OCI-LY1 (cell line): Measurements from ENCODE around the gene SPATA17.

Source experiments
- H2AFZ ChIP-seq: fragments of 200-600 bp; sonication (generic), shearing (Covaris generic); 2 replicates; pipeline ENCODE4 v1.6.0; 2014; ENCODE audit warnings: antibody characterized with exemption, mild to moderate bottlenecking, low read length
- H3F3A ChIP-seq: fragments of 200-600 bp; sonication (generic), shearing (Covaris generic); 2 replicates; pipeline ENCODE4 v1.6.0; 2014; ENCODE audit warnings: mild to moderate bottlenecking, antibody characterized with exemption, low read length, moderate library complexity; ENCODE audit not compliant: insufficient read depth
- H3K27ac ChIP-seq: fragments of 200-600 bp; sonication (generic); 2 replicates; pipeline ENCODE4 v1.5.1; 2014; ENCODE audit warnings: low read length, mixed run types, mild to moderate bottlenecking, low read depth; ENCODE audit not compliant: poor library complexity, severe bottlenecking
- H3K27me3 ChIP-seq: fragments of 200-600 bp; sonication (generic); 2 replicates; pipeline ENCODE4 v1.6.0; 2014; ENCODE audit warnings: antibody characterized with exemption, mild to moderate bottlenecking, low read length, moderate library complexity; ENCODE audit not compliant: insufficient read depth
- H3K36me3 ChIP-seq: fragments of 200-600 bp; sonication (generic); 2 replicates; pipeline ENCODE4 v1.6.1; 2014; ENCODE audit warnings: mild to moderate bottlenecking, antibody characterized with exemption, low read length, moderate library complexity, mixed read lengths; ENCODE audit not compliant: insufficient read depth
- H3K4me1 ChIP-seq: fragments of 200-600 bp; sonication (generic); 2 replicates; pipeline ENCODE4 v1.5.1; 2014; ENCODE audit warnings: mild to moderate bottlenecking, low read length, moderate library complexity; ENCODE audit not compliant: insufficient read depth, severe bottlenecking
- H3K4me2 ChIP-seq: fragments of 200-600 bp; sonication (generic), shearing (Covaris generic); 2 replicates; pipeline ENCODE4 v1.6.1; 2014; ENCODE audit warnings: low read length
- H3K4me3 ChIP-seq: fragments of 200-600 bp; sonication (generic); 2 replicates; pipeline ENCODE4 v1.5.1; 2014; ENCODE audit warnings: low read length, low read depth, mild to moderate bottlenecking, mixed read lengths; ENCODE audit not compliant: poor library complexity, severe bottlenecking
- H3K79me2 ChIP-seq: fragments of 200-600 bp; shearing (Covaris generic); 2 replicates; pipeline ENCODE4 v1.6.1; 2016; ENCODE audit warnings: mixed run types, low read length, mixed read lengths; ENCODE audit not compliant: insufficient read depth
- H3K9ac ChIP-seq: fragments of 200-600 bp; sonication (generic), shearing (Covaris generic); 2 replicates; pipeline ENCODE4 v1.6.1; 2014; ENCODE audit warnings: mild to moderate bottlenecking, low read length, mixed read lengths
- H3K9me2 ChIP-seq: fragments of 200-600 bp; sonication (generic), shearing (Covaris generic); 2 replicates; pipeline ENCODE4 v1.6.1; 2014; ENCODE audit warnings: low read depth, mild to moderate bottlenecking, low read length, mixed read lengths
- H3K9me3 ChIP-seq: fragments of 200-600 bp; shearing (Covaris generic); 2 replicates; pipeline ENCODE4 v1.6.1; 2014; ENCODE audit warnings: low read length, mixed read lengths
- H4K20me1 ChIP-seq: fragments of 200-600 bp; sonication (generic), shearing (Covaris generic); 2 replicates; pipeline ENCODE4 v1.6.0; 2016; ENCODE audit warnings: mild to moderate bottlenecking, low read length; ENCODE audit not compliant: insufficient read depth
- EZH2 ChIP-seq: fragments of 200-600 bp; sonication (generic), shearing (Covaris generic); IDR thresholded peaks from 2 replicates; pipeline ENCODE4 v1.8.0; 2017; ENCODE audit warnings: borderline replicate concordance, mixed run types, mild to moderate bottlenecking, antibody characterized with exemption, low read length, moderate library complexity, mixed read lengths
- TF ChIP-seq, protein P1 (sequence below): fragments of 200-600 bp; sonication (generic), shearing (Covaris generic); IDR thresholded peaks from 2 replicates; pipeline ENCODE4 v1.5.1; 2017; ENCODE audit warnings: mild to moderate bottlenecking, antibody characterized with exemption, low read length, moderate library complexity, mixed read lengths

SPATA17 gene

DNA sequence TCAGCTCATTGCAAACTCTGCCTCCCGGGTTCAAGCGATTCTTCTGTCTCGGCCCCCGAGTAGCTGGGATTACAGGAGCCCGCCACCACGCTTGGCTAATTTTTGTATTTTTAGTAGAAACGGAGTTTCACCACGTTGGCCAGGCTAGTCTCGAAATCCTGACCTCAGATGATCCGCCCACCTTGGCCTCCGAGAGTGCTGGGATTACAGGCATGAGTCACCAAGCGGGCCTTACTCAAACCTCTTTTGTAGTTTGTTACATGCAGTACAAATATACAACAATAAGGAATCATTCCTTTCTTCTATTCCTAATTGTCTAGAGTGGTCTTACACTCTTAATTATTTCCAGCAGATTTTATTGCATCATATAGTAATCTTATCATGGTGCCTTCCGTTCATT lies 16.6 kb downstream of the SPATA17 start:
- Histone ChIP-seq H3K4me2 (no peak overlapping the region), H3K9me3 (no peaks in the 10 kb centered on the region), H3K79me2 (no peaks in the 10 kb centered on the region), H3F3A (no peaks in the 10 kb centered on the region), H3K9me2 (no peaks in the 10 kb centered on the region), H3K4me1 (no peaks in the 10 kb centered on the region), H3K4me3 (no peak overlapping the region), H2AFZ (no peak overlapping the region), H3K36me3 (no peaks in the 10 kb centered on the region), H3K9ac (no peak overlapping the region), H3K27me3 (no peaks in the 10 kb centered on the region), H3K27ac (no peak overlapping the region), H4K20me1 (no peaks in the 10 kb centered on the region)
- TF ChIP-seq EZH2: no peak

DNA sequence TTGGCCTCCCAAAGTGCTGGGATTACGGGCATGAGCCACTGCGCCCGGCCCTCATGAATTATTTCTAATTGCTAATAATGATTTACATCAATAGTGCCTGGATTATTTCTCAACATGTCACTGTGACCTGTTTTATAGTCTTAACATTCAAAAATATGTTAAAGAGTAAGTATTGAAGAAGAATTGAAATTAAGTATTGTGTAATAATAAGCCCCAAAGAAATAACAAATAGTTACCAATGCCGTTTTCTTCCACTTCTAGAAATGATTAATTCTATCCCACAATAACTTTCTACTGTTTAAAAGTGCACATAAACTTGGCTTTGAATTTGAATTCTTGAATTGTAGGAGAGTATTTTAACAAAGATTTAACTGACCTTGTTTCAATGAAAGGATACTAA lies 19.5 kb downstream of the SPATA17 start:
- H3K27ac ChIP-seq: no peak overlapping the region
- no peaks in the 10 kb centered on the region for H3K27me3 ChIP-seq
- no peak overlapping the region for H2AFZ ChIP-seq
- H3K9me2 ChIP-seq: no peaks in the 10 kb centered on the region
- TF ChIP-seq, protein P1, sequence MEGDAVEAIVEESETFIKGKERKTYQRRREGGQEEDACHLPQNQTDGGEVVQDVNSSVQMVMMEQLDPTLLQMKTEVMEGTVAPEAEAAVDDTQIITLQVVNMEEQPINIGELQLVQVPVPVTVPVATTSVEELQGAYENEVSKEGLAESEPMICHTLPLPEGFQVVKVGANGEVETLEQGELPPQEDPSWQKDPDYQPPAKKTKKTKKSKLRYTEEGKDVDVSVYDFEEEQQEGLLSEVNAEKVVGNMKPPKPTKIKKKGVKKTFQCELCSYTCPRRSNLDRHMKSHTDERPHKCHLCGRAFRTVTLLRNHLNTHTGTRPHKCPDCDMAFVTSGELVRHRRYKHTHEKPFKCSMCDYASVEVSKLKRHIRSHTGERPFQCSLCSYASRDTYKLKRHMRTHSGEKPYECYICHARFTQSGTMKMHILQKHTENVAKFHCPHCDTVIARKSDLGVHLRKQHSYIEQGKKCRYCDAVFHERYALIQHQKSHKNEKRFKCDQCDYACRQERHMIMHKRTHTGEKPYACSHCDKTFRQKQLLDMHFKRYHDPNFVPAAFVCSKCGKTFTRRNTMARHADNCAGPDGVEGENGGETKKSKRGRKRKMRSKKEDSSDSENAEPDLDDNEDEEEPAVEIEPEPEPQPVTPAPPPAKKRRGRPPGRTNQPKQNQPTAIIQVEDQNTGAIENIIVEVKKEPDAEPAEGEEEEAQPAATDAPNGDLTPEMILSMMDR: no peak
- no peak for TF ChIP-seq EZH2
- H4K20me1 ChIP-seq: no peaks in the 10 kb centered on the region
- no peak overlapping the region for H3K4me3 ChIP-seq
- no peak overlapping the region for H3K9ac ChIP-seq
- no peaks in the 10 kb centered on the region for H3F3A ChIP-seq
- H3K4me2 ChIP-seq: no peak overlapping the region
- no peaks in the 10 kb centered on the region for H3K79me2 ChIP-seq
- H3K36me3 ChIP-seq: no peaks in the 10 kb centered on the region
- H3K9me3 ChIP-seq: no peaks in the 10 kb centered on the region
- no peaks in the 10 kb centered on the region for H3K4me1 ChIP-seq

DNA sequence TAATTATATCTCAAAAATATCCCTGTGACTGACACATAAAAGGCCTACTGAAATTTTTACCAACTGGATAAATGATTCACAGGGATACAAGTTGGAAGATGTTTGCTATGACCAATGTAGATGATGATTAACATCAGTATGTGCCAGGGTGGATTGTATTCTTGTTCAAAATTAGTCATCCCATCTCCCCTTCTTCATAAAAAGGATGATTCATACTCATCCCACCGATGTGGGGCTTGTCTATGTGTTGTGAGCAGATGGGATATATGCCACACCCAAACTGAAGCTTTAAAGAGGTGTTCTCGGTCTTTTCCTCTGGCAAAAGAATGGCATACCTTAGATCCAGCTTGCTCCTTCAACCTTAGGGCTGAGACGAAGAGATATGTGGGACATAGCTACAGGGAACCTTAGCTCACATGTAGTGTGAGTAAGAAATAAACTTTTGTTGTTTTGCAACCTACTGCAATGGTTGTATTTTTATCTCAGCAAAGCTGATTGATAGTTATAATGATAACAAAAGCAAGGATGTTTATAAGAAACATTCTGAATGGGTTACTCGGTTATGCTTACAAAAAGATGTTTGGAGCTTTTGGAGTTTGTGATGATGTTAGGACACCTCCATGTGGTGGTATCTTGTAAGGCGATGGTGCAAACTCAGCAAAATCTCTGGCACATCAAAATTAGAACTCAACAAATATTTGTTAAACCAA lies 29.4 kb downstream of the SPATA17 start:
- TF ChIP-seq, protein P1: peak; percentile 53
- TF ChIP-seq EZH2: no peak
- Histone ChIP-seq H3K79me2 (no peaks in the 10 kb centered on the region), H4K20me1 (no peaks in the 10 kb centered on the region), H3F3A (no peaks in the 10 kb centered on the region), H3K27me3 (no peaks in the 10 kb centered on the region), H3K4me3 (no peak overlapping the region), H3K27ac (no peak overlapping the region), H3K36me3 (no peaks in the 10 kb centered on the region), H3K4me1 (no peaks in the 10 kb centered on the region), H2AFZ (no peak overlapping the region), H3K9me3 (no peaks in the 10 kb centered on the region), H3K4me2 (no peak overlapping the region), H3K9me2 (no peaks in the 10 kb centered on the region), H3K9ac (no peak overlapping the region)

DNA sequence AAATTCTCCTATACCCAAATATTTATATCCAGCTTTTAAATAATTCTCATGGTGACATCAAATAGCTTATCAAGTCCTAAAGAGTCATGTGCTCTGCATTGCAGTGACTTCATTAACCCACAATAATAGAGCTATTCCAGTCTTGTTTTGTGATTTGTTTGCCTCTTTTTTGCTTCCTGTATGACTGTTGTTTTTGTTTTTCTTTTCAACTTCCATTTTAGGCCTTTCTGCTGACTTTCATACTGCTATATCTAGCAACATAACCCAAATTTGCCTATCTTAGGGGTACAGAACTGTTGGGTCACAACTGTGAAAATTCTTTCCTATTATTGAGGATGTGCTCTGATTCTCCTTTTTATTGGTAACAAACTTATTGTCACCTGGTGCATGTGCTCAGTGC lies 30.3 kb downstream of the SPATA17 start:
- TF ChIP-seq EZH2: no peak
- TF ChIP-seq, protein P1: no peak
- H3K9me2 ChIP-seq: no peaks in the 10 kb centered on the region
- no peaks in the 10 kb centered on the region for H3K9me3 ChIP-seq
- no peaks in the 10 kb centered on the region for H3K4me1 ChIP-seq
- H3K27me3 ChIP-seq: no peaks in the 10 kb centered on the region
- no peaks in the 10 kb centered on the region for H3K36me3 ChIP-seq
- H3K27ac ChIP-seq: no peak overlapping the region
- H2AFZ ChIP-seq: no peak overlapping the region
- H3K4me2 ChIP-seq: no peak overlapping the region
- no peak overlapping the region for H3K9ac ChIP-seq
- H3F3A ChIP-seq: no peaks in the 10 kb centered on the region
- no peak overlapping the region for H3K4me3 ChIP-seq
- no peaks in the 10 kb centered on the region for H4K20me1 ChIP-seq
- H3K79me2 ChIP-seq: no peaks in the 10 kb centered on the region
